Coronary artery (tissue), 2 donors: ENCODE data around the gene DUS1L.

ENCODE experiments used
- DNase-seq: peaks from one replicate; pipeline ENCODE4 v3.0.0-alpha.2; 2017; ENCODE audit warnings: low spot score
- H3K27ac ChIP-seq, 2 donors: fragments of 200-600 bp; sonication (generic); one replicate each; pipeline ENCODE4 v1.5.1; 2016 to 2019
- H3K4me3 ChIP-seq: fragments of 200-600 bp; sonication (generic); 2 replicates; pipeline ENCODE4 v1.5.1; 2016; ENCODE audit warnings: mild to moderate bottlenecking, moderate library complexity
- CTCF ChIP-seq: fragments of 200-600 bp; sonication (generic); IDR thresholded peaks from one replicate; pipeline ENCODE4 v1.5.1; 2019; ENCODE audit warnings: antibody characterized with exemption

Gene DUS1L

GRCh38 chr17:82065638-82066303, at the start of gene DUS1L:
DUS1L (minus strand) TSS chr17:82065804; CDS start chr17:82065059, 745 bp downstream.
- Histone ChIP-seq H3K4me3 (peak within 1 kb of the TSS; percentile 87), H3K27ac (peak within 1 kb of the TSS; percentile 86 to 88)
- no peak for TF ChIP-seq CTCF
- DNase-seq, result no peak

GRCh38 chr17:82114872-82115271, 49.3 kb upstream of the DUS1L start:
- H3K4me3 ChIP-seq, result no peak overlapping the region
- H3K27ac ChIP-seq, result no peak overlapping the region
- DNase-seq, result no peak
- no peak for TF ChIP-seq CTCF

GRCh38 chr17:82114447-82114846, 48.8 kb upstream of the DUS1L start:
- H3K27ac ChIP-seq, result no peak overlapping the region
- no peak overlapping the region for H3K4me3 ChIP-seq
- DNase-seq, result no peak
- TF ChIP-seq CTCF, result no peak

GRCh38 chr17:82113941-82114340, 48.3 kb upstream of the DUS1L start:
- H3K27ac ChIP-seq, result no peak overlapping the region
- no peak for DNase-seq

GRCh38 chr17:82113422-82113821, 47.8 kb upstream of the DUS1L start:
- DNase-seq, result no peak
- TF ChIP-seq CTCF, result no peak
- Histone ChIP-seq H3K4me3 (no peak overlapping the region), H3K27ac (no peak overlapping the region)

More at GRCh38 chr17:82113941-82114340, 48.3 kb upstream of the DUS1L start:
- H3K4me3 ChIP-seq, result no peak overlapping the region
- no peak for TF ChIP-seq CTCF

- Histone ChIP-seq H3K27ac (no peak overlapping the region), H3K4me3 (no peak overlapping the region)
- TF ChIP-seq CTCF, result no peak
- DNase-seq, result no peak
Measured at GRCh38 chr17:82112914-82113311, 47.3 kb upstream of the DUS1L start.

- Histone ChIP-seq H3K27ac (no peak overlapping the region), H3K4me3 (no peak overlapping the region)
- DNase-seq, result no peak
- no peak for TF ChIP-seq CTCF
Measured at GRCh38 chr17:82112181-82112913, 46.7 kb upstream of the DUS1L start.
